NK-92 treated with Interleukin-12 subunit alpha and Interleukin-12 subunit beta, amount 100 ng/mL, for 24 hours (cell line): Measurements from ENCODE around the gene OR4X1.
"Not testable (repeated sequence)": the region's sequence is repeated elsewhere in the genome, so short reads cannot be mapped to it uniquely, and the experiment has no call there.

ENCODE experiments used
- DNase-seq: peaks from one replicate; lab custom pipeline; 2025; lab: John Stamatoyannopoulos, UW

The OR4X1 gene

GRCh38 chr11:48263423-48263911 lies at the start of gene OR4X1:
TSS of gene OR4X1 (plus strand) at chr11:48263861. CDS start at chr11:48263861, 0 bp downstream.
- DNase-seq: no peak

- DNase-seq: no peak
These were observed 47.2 kb upstream of the OR4X1 start, which contains the start of gene OR4B1 for GRCh38 chr11:48216510-48216909. TSS of gene OR4B1 (plus strand) at chr11:48216810. CDS start at chr11:48216810, 0 bp downstream.

- no peak for DNase-seq
These were observed 34.9 kb upstream of the OR4X1 start for GRCh38 chr11:48228761-48229160.

GRCh38 chr11:48230057-48230456 lies 33.6 kb upstream of the OR4X1 start:
- not testable (repeated sequence) for DNase-seq

- no peak for DNase-seq
These were observed 25.9 kb upstream of the OR4X1 start for GRCh38 chr11:48237727-48238126.

- DNase-seq: no peak
These were observed 21.2 kb upstream of the OR4X1 start for GRCh38 chr11:48242501-48242900.

GRCh38 chr11:48244804-48245203 lies 18.9 kb upstream of the OR4X1 start, which contains the start of gene OR4X2:
TSS of gene OR4X2 (plus strand) at chr11:48245104. CDS start at chr11:48245104, 0 bp downstream.
- no peak for DNase-seq

- DNase-seq: no peak
These were observed 14.8 kb upstream of the OR4X1 start for GRCh38 chr11:48248902-48249301.

- no peak for DNase-seq
These were observed 2.1 kb upstream of the OR4X1 start for GRCh38 chr11:48261600-48261999.

- no peak for DNase-seq
These were observed 7.0 kb downstream of the OR4X1 start for GRCh38 chr11:48270621-48271020.

GRCh38 chr11:48272606-48273005 lies 8.9 kb downstream of the OR4X1 start:
- DNase-seq: no peak

GRCh38 chr11:48305923-48306322 lies 42.3 kb downstream of the OR4X1 start, which contains the start of gene OR4S1:
TSS of gene OR4S1 (plus strand) at chr11:48306223. CDS start at chr11:48306223, 0 bp downstream.
- no peak for DNase-seq

- DNase-seq: peak; percentile 29
These were observed 44.2 kb downstream of the OR4X1 start for GRCh38 chr11:48307760-48308386.

- DNase-seq: not testable (repeated sequence)
These were observed 49.9 kb downstream of the OR4X1 start for GRCh38 chr11:48313590-48313989.
